WTC11 (cell line): ENCODE results near the gene ZBTB11. TPM values are rescaled to one million over a fixed set of nuclear protein-coding genes. Genes with fewer than 3 reads are reported as not detected.

Experiments
- ATAC-seq: fragments of 200-7000 bp; cut with Tn5 transposase; 2 replicates; pipeline ENCODE4 v1.10.0; 2021; ENCODE audit warnings: mild to moderate bottlenecking, moderate library complexity
- CTCF ChIA-PET: fragments of 300-600 bp; sonication (Branson Sonifier 250); formaldehyde crosslinking; loops from one replicate; lab custom pipeline; 2021; ENCODE audit warnings: antibody characterized with exemption; lab: Charles Lee
- POLR2A ChIA-PET: fragments of 350-600 bp; sonication (Branson Sonifier 250); formaldehyde crosslinking; loops from one replicate; lab custom pipeline; 2021; ENCODE audit warnings: antibody characterized with exemption; lab: Charles Lee
- DNase-seq: peaks from one replicate; pipeline ENCODE4 v3.0.0; 2021; ENCODE audit warnings: low spot score
- H3K27ac Mint-ChIP-seq: 2 replicates; pipeline ENCODE4 v1.8.0; 2021; ENCODE audit warnings: mixed read lengths
- H3K27me3 Mint-ChIP-seq: 2 replicates; pipeline ENCODE4 v1.8.0; 2021; ENCODE audit warnings: low read depth, mild to moderate bottlenecking, moderate library complexity, mixed read lengths
- H3K36me3 Mint-ChIP-seq: 2 replicates; pipeline ENCODE4 v1.8.0; 2021; ENCODE audit warnings: mixed read lengths
- H3K4me1 Mint-ChIP-seq: 2 replicates; pipeline ENCODE4 v1.8.0; 2022; ENCODE audit warnings: mixed read lengths
- H3K4me3 Mint-ChIP-seq: 2 replicates; pipeline ENCODE4 v1.8.0; 2021; ENCODE audit warnings: mild to moderate bottlenecking, moderate library complexity, mixed read lengths
- H3K9me3 Mint-ChIP-seq: 2 replicates; pipeline ENCODE4 v1.8.0; 2021; ENCODE audit warnings: mixed read lengths
- EMX1 ChIP-seq: fragments of 250-450 bp; sonication (Bioruptor Pico); IDR thresholded peaks from 2 replicates; pipeline ENCODE4 v1.8.0; 2021; ENCODE audit warnings: mild to moderate bottlenecking
- FOXK1 ChIP-seq: sonication (generic); formaldehyde crosslinking; IDR thresholded peaks from 2 replicates; pipeline ENCODE4 v1.8.0; 2022; ENCODE audit warnings: mild to moderate bottlenecking, moderate library complexity, missing genetic modification reagents
- GTF2I ChIP-seq: fragments of 250-450 bp; sonication (Bioruptor Pico); conservative IDR thresholded peaks from 2 replicates; pipeline ENCODE4 v1.4.0; 2021; ENCODE audit warnings: mild to moderate bottlenecking
- JAZF1 ChIP-seq: fragments of 250-450 bp; sonication (Bioruptor Pico); IDR thresholded peaks from 2 replicates; pipeline ENCODE4 v1.9.0; 2021; ENCODE audit warnings: moderate library complexity, mild to moderate bottlenecking, inconsistent platforms
- KAT7 ChIP-seq: sonication (generic); formaldehyde crosslinking; IDR thresholded peaks from 2 replicates; pipeline ENCODE4 v1.8.1; 2023; ENCODE audit warnings: missing genetic modification reagents, mild to moderate bottlenecking, borderline replicate concordance
- NFATC4 ChIP-seq: fragments of 250-450 bp; sonication (Bioruptor Pico); IDR thresholded peaks from 2 replicates; pipeline ENCODE4 v1.9.0; 2021; ENCODE audit warnings: mild to moderate bottlenecking
- NFYB ChIP-seq: sonication (generic); formaldehyde crosslinking; conservative IDR thresholded peaks from 2 replicates; pipeline ENCODE4 v1.8.0; 2022; ENCODE audit warnings: low read depth, missing genetic modification reagents
- NR3C1 ChIP-seq: sonication (generic); formaldehyde crosslinking; conservative IDR thresholded peaks from 2 replicates; pipeline ENCODE4 v1.8.1; 2023; ENCODE audit warnings: low read depth, mild to moderate bottlenecking, missing genetic modification reagents
- OVOL2 ChIP-seq: fragments of 250-450 bp; sonication (Bioruptor Pico); IDR thresholded peaks from 2 replicates; pipeline ENCODE4 v1.9.0; 2021; ENCODE audit warnings: mild to moderate bottlenecking, borderline replicate concordance
- RORB ChIP-seq: fragments of 250-450 bp; sonication (Bioruptor Pico); IDR thresholded peaks from 2 replicates; pipeline ENCODE4 v1.9.0; 2021; ENCODE audit warnings: mild to moderate bottlenecking
- TEAD1 ChIP-seq: sonication (generic); formaldehyde crosslinking; IDR thresholded peaks from 2 replicates; pipeline ENCODE4 v1.8.0; 2022; ENCODE audit warnings: mild to moderate bottlenecking, missing genetic modification reagents
- TP53 ChIP-seq: sonication (generic); formaldehyde crosslinking; IDR thresholded peaks from 2 replicates; pipeline ENCODE4 v1.8.1; 2023; ENCODE audit warnings: mild to moderate bottlenecking, missing genetic modification reagents
- ZNF121 ChIP-seq: sonication (generic); formaldehyde crosslinking; IDR thresholded peaks from 2 replicates; pipeline ENCODE4 v1.8.0; 2023; ENCODE audit warnings: missing genetic modification reagents
- ZNF263 ChIP-seq: sonication (generic); formaldehyde crosslinking; IDR thresholded peaks from 2 replicates; pipeline ENCODE4 v1.8.1; 2022; ENCODE audit warnings: low read depth, mild to moderate bottlenecking, moderate library complexity, missing genetic modification reagents
- ZNF317 ChIP-seq: sonication (generic); formaldehyde crosslinking; IDR thresholded peaks from 2 replicates; pipeline ENCODE4 v1.8.1; 2023; ENCODE audit warnings: low read depth, mild to moderate bottlenecking, moderate library complexity, missing genetic modification reagents, borderline replicate concordance
- ZNF396 ChIP-seq: fragments of 250-450 bp; sonication (Bioruptor Pico); IDR thresholded peaks from 2 replicates; pipeline ENCODE4 v1.8.0; 2021; ENCODE audit warnings: mild to moderate bottlenecking, moderate library complexity, borderline replicate concordance
- total RNA-seq: library from RNA; stranded (reverse); gene quantifications from 3 replicates; pipeline ENCODE4 v1.2.3, GENCODE V29; 2021
- TF ChIP-seq, protein P1 (sequence below): sonication (generic); formaldehyde crosslinking; IDR thresholded peaks from 2 replicates; pipeline ENCODE4 v1.8.0; 2022; ENCODE audit warnings: mild to moderate bottlenecking, missing genetic modification reagents
- TF ChIP-seq, protein P2 (sequence below): fragments of 250-450 bp; sonication (Bioruptor Pico); IDR thresholded peaks from 2 replicates; pipeline ENCODE4 v2.1.2; 2022; ENCODE audit warnings: mild to moderate bottlenecking, moderate library complexity
- TF ChIP-seq, protein P3 (sequence below): sonication (generic); formaldehyde crosslinking; IDR thresholded peaks from 2 replicates; pipeline ENCODE4 v1.8.1; 2022; ENCODE audit warnings: mild to moderate bottlenecking, moderate library complexity, missing genetic modification reagents
- TF ChIP-seq, protein P4 (sequence below): sonication (generic); formaldehyde crosslinking; IDR thresholded peaks from 2 replicates; pipeline ENCODE4 v1.8.0; 2023; ENCODE audit warnings: missing genetic modification reagents, mild to moderate bottlenecking, borderline replicate concordance
- TF ChIP-seq, protein P5 (sequence below): fragments of 250-450 bp; sonication (Bioruptor Pico); IDR thresholded peaks from 2 replicates; pipeline ENCODE4 v1.9.0; 2021; ENCODE audit warnings: moderate library complexity, mild to moderate bottlenecking, inconsistent platforms, borderline replicate concordance
- TF ChIP-seq, protein P6 (sequence below): fragments of 250-450 bp; sonication (Bioruptor Pico); IDR thresholded peaks from 2 replicates; pipeline ENCODE4 v1.9.0; 2021; ENCODE audit warnings: mild to moderate bottlenecking

Gene ZBTB11
- total RNA-seq, 1 experiment from 2014 or later, result 13.5 TPM

DNA sequence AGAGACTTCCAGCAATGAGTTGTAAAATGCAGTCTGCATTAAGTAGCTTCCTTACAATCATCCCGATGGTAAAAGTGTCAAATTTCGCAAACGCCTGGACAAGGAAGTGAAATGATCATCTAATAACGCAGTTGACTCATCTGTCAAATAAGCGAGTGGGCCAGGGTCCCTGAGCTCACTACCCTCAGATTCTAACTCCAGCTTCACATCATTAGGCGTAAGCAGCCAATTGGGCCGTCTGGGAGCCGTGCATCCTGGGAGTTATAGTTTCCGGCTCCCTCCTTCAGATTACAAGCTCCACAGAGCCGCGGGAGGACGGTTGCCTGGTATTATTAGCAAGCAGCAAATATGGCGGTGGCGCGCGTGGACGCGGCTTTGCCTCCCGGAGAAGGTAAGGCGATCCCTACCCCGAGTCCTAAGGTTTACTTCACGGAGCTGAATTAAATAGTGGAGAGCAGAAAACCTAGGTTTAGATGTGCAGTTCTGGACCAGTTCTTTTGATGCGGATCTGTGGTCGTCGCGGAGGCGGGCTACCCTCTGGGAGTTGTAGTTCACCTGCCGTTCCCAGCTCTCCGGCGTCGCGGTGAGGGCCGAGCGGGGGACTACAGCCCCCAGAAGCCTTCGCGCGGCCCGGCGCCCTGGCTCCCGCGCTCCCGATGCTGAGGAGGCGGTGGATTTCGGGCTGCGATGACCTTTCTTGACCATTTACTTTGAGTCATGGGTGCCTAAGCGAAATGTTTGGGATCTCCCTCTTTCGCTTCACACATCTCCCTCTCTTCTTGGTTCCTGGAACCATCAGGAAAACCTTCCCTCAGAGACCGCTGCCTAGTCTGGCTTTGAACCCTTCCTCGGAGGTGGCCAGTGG, 47.6 kb upstream of the ZBTB11 start, which contains the start of gene CEP97 (continued):
- TF ChIP-seq, protein P1, sequence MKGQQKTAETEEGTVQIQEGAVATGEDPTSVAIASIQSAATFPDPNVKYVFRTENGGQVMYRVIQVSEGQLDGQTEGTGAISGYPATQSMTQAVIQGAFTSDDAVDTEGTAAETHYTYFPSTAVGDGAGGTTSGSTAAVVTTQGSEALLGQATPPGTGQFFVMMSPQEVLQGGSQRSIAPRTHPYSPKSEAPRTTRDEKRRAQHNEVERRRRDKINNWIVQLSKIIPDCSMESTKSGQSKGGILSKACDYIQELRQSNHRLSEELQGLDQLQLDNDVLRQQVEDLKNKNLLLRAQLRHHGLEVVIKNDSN (CRISPR knock-in tag), result no peak
- TF ChIP-seq TP53 (CRISPR knock-in tag) (no peak), NFATC4 (CRISPR knock-in tag) (no peak), ZNF121 (CRISPR knock-in tag) (no peak), TEAD1 (CRISPR knock-in tag) (no peak), NFYB (CRISPR knock-in tag) (peak; percentile 50), RORB (CRISPR knock-in tag) (no peak)
- TF ChIP-seq, protein P2, sequence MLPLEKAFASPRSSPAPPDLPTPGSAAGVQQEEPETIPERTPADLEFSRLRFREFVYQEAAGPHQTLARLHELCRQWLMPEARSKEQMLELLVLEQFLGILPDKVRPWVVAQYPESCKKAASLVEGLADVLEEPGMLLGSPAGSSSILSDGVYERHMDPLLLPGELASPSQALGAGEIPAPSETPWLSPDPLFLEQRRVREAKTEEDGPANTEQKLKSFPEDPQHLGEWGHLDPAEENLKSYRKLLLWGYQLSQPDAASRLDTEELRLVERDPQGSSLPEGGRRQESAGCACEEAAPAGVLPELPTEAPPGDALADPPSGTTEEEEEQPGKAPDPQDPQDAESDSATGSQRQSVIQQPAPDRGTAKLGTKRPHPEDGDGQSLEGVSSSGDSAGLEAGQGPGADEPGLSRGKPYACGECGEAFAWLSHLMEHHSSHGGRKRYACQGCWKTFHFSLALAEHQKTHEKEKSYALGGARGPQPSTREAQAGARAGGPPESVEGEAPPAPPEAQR, result no peak
- TF ChIP-seq, all 79 proteins: peak for 9

DNA sequence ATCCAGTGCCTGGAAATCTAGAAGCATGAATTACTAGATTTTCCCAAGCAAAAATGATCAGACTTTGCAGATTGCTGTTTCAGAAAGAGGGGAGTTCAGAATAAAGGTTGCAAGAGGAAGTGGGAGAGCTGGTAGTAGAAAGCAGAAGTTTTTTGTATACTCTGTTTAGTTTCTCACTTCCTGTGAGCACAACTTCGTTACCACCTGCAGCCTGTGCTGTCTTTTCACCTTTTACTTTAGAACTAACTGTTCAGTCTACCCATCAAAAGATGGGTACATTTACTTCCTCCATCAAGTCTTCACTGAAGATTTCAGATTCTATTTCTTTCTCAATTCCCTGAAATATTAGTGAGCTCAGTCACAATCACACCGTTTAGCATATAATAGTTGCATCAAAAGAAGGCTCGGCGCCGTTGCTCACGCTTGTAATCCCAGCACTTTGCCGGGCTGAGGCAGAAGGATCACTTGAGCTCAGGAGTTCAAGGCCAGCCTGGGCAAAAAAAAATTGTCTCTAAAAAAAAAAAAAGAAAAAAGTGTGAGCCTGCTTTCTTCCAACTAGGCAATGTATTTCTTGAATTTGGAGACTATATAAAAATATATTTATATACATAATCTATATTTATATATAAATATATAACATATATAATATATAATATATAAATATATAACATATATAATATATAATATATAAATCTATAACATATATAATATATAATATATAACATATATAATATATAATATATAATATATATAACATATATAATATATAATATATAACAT, 45.7 kb upstream of the ZBTB11 start:
- Mint-ChIP-seq H3K4me1 (peaks cover 7% of the 10 kb centered on the region), H3K36me3 (peaks cover under 1% of the 10 kb centered on the region), H3K4me3 (no peak overlapping the region), H3K9me3 (no peaks in the 10 kb centered on the region), H3K27me3 (no peaks in the 10 kb centered on the region), H3K27ac (peak overlapping the region; percentile 35)
- ATAC-seq (no peak), DNase-seq (no peak)
- no peak for TF ChIP-seq ZNF121 (CRISPR knock-in tag)
- TF ChIP-seq, protein P3, sequence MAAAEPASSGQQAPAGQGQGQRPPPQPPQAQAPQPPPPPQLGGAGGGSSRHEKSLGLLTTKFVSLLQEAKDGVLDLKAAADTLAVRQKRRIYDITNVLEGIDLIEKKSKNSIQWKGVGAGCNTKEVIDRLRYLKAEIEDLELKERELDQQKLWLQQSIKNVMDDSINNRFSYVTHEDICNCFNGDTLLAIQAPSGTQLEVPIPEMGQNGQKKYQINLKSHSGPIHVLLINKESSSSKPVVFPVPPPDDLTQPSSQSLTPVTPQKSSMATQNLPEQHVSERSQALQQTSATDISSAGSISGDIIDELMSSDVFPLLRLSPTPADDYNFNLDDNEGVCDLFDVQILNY (CRISPR knock-in tag), result no peak
- TF ChIP-seq GTF2I (CRISPR knock-in tag), result no peak
- TF ChIP-seq, protein P4, sequence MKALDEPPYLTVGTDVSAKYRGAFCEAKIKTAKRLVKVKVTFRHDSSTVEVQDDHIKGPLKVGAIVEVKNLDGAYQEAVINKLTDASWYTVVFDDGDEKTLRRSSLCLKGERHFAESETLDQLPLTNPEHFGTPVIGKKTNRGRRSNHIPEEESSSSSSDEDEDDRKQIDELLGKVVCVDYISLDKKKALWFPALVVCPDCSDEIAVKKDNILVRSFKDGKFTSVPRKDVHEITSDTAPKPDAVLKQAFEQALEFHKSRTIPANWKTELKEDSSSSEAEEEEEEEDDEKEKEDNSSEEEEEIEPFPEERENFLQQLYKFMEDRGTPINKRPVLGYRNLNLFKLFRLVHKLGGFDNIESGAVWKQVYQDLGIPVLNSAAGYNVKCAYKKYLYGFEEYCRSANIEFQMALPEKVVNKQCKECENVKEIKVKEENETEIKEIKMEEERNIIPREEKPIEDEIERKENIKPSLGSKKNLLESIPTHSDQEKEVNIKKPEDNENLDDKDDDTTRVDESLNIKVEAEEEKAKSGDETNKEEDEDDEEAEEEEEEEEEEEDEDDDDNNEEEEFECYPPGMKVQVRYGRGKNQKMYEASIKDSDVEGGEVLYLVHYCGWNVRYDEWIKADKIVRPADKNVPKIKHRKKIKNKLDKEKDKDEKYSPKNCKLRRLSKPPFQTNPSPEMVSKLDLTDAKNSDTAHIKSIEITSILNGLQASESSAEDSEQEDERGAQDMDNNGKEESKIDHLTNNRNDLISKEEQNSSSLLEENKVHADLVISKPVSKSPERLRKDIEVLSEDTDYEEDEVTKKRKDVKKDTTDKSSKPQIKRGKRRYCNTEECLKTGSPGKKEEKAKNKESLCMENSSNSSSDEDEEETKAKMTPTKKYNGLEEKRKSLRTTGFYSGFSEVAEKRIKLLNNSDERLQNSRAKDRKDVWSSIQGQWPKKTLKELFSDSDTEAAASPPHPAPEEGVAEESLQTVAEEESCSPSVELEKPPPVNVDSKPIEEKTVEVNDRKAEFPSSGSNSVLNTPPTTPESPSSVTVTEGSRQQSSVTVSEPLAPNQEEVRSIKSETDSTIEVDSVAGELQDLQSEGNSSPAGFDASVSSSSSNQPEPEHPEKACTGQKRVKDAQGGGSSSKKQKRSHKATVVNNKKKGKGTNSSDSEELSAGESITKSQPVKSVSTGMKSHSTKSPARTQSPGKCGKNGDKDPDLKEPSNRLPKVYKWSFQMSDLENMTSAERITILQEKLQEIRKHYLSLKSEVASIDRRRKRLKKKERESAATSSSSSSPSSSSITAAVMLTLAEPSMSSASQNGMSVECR, result no peak
- no peak for TF ChIP-seq OVOL2
- no peak for TF ChIP-seq ZNF263 (CRISPR knock-in tag)
- no peak for TF ChIP-seq NFATC4 (CRISPR knock-in tag)
- TF ChIP-seq JAZF1, result no peak
- no peak for TF ChIP-seq KAT7 (CRISPR knock-in tag)
- TF ChIP-seq, protein P5, sequence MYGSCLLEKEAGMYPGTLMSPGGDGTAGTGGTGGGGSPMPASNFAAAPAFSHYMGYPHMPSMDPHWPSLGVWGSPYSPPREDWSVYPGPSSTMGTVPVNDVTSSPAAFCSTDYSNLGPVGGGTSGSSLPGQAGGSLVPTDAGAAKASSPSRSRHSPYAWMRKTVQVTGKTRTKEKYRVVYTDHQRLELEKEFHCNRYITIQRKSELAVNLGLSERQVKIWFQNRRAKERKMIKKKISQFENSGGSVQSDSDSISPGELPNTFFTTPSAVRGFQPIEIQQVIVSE (CRISPR knock-in tag), result no peak
- no peak for TF ChIP-seq EMX1 (CRISPR knock-in tag)
- TF ChIP-seq, protein P6, sequence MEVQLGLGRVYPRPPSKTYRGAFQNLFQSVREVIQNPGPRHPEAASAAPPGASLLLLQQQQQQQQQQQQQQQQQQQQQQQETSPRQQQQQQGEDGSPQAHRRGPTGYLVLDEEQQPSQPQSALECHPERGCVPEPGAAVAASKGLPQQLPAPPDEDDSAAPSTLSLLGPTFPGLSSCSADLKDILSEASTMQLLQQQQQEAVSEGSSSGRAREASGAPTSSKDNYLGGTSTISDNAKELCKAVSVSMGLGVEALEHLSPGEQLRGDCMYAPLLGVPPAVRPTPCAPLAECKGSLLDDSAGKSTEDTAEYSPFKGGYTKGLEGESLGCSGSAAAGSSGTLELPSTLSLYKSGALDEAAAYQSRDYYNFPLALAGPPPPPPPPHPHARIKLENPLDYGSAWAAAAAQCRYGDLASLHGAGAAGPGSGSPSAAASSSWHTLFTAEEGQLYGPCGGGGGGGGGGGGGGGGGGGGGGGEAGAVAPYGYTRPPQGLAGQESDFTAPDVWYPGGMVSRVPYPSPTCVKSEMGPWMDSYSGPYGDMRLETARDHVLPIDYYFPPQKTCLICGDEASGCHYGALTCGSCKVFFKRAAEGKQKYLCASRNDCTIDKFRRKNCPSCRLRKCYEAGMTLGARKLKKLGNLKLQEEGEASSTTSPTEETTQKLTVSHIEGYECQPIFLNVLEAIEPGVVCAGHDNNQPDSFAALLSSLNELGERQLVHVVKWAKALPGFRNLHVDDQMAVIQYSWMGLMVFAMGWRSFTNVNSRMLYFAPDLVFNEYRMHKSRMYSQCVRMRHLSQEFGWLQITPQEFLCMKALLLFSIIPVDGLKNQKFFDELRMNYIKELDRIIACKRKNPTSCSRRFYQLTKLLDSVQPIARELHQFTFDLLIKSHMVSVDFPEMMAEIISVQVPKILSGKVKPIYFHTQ (CRISPR knock-in tag), result no peak
- no peak for TF ChIP-seq ZNF317
- no peak for TF ChIP-seq NR3C1 (CRISPR knock-in tag)
- TF ChIP-seq FOXK1 (CRISPR knock-in tag), result no peak
- no peak for TF ChIP-seq TEAD1 (CRISPR knock-in tag)
- no peak for TF ChIP-seq ZNF396 (CRISPR knock-in tag)
- CTCF ChIA-PET, result interaction anchor here (1.0 kb wide), 1 partner anchor 16 kb away, joined by 3 read pairs; no protein-coding TSS in a partner anchor
- POLR2A ChIA-PET, result interaction anchor here (0.7 to 0.8 kb wide), 2 partner anchors 45 to 47 kb away, joined by 3 read pairs; no protein-coding TSS in a partner anchor
